Measurements from ENCODE around the gene MMP13.
"Not testable (repeated sequence)": the region's sequence is repeated elsewhere in the genome, so short reads cannot be mapped to it uniquely, and the experiment has no call there.

The MMP13 gene

GRCh38 chr11:102920118-102920684 lies 35.3 kb downstream of the MMP13 start:
- FAIRE-seq (no peak), DNase-seq (ENCODE audit: insufficient read length) (no peak)
- TF ChIP-seq POLR2AphosphoS5 (IDR thresholded peaks at IDR 0.05; ENCODE audit: low read depth, low read length) = no peak
- TF ChIP-seq POLR2A (IDR thresholded peaks at IDR 0.05; ENCODE audit: low read depth, low read length) = no peak
- TF ChIP-seq TAF1 (IDR thresholded peaks at IDR 0.05; ENCODE audit: borderline replicate concordance, low read depth, low read length) = no peak

- TF ChIP-seq POLR2A (IDR thresholded peaks at IDR 0.05; ENCODE audit: low read depth, low read length) (no peak), POLR2AphosphoS5 (IDR thresholded peaks at IDR 0.05; ENCODE audit: low read depth, low read length) (no peak), TAF1 (IDR thresholded peaks at IDR 0.05; ENCODE audit: borderline replicate concordance, low read depth, low read length) (no peak)
- DNase-seq (ENCODE audit: insufficient read length) (no peak), FAIRE-seq (no peak)
These were observed 40.5 kb downstream of the MMP13 start for GRCh38 chr11:102915044-102915375.

- TF ChIP-seq POLR2AphosphoS5 (IDR thresholded peaks at IDR 0.05; ENCODE audit: low read depth, low read length) = no peak
- TF ChIP-seq POLR2A (IDR thresholded peaks at IDR 0.05; ENCODE audit: low read depth, low read length) = no peak
- TF ChIP-seq TAF1 (IDR thresholded peaks at IDR 0.05; ENCODE audit: borderline replicate concordance, low read depth, low read length) = no peak
- FAIRE-seq = no peak
- DNase-seq (ENCODE audit: insufficient read length) = no peak
These were observed 41.1 kb downstream of the MMP13 start for GRCh38 chr11:102914238-102915043.

- FAIRE-seq = no peak
- no peak for TF ChIP-seq TAF1 (IDR thresholded peaks at IDR 0.05; ENCODE audit: borderline replicate concordance, low read depth, low read length)
- TF ChIP-seq POLR2A (IDR thresholded peaks at IDR 0.05; ENCODE audit: low read depth, low read length) = no peak
- TF ChIP-seq POLR2AphosphoS5 (IDR thresholded peaks at IDR 0.05; ENCODE audit: low read depth, low read length) = no peak
- DNase-seq (ENCODE audit: insufficient read length) = no peak
These were observed 43.1 kb downstream of the MMP13 start for GRCh38 chr11:102912482-102912830.

GRCh38 chr11:102911758-102912481 lies 43.6 kb downstream of the MMP13 start:
- FAIRE-seq = no peak
- DNase-seq (ENCODE audit: insufficient read length) = no peak
- TF ChIP-seq POLR2AphosphoS5 (IDR thresholded peaks at IDR 0.05; ENCODE audit: low read depth, low read length) = no peak
- TF ChIP-seq TAF1 (IDR thresholded peaks at IDR 0.05; ENCODE audit: borderline replicate concordance, low read depth, low read length) = no peak
- no peak for TF ChIP-seq POLR2A (IDR thresholded peaks at IDR 0.05; ENCODE audit: low read depth, low read length)

GRCh38 chr11:102905848-102906247 lies 49.7 kb downstream of the MMP13 start:
- FAIRE-seq; DNase-seq (ENCODE audit: insufficient read length): not testable (repeated sequence)

- DNase-seq (ENCODE audit: insufficient read length); FAIRE-seq: not testable (repeated sequence)
These were observed 51.6 kb downstream of the MMP13 start for GRCh38 chr11:102903895-102904294.

- DNase-seq (ENCODE audit: insufficient read length) (no peak), FAIRE-seq (no peak)
- TF ChIP-seq TAF1 (IDR thresholded peaks at IDR 0.05; ENCODE audit: borderline replicate concordance, low read depth, low read length) (no peak), POLR2AphosphoS5 (IDR thresholded peaks at IDR 0.05; ENCODE audit: low read depth, low read length) (no peak), POLR2A (IDR thresholded peaks at IDR 0.05; ENCODE audit: low read depth, low read length) (no peak)
These were observed 55.2 kb downstream of the MMP13 start for GRCh38 chr11:102900346-102900745.
